ENCODE measurements around the gene PLCD3.

The PLCD3 gene

DNA sequence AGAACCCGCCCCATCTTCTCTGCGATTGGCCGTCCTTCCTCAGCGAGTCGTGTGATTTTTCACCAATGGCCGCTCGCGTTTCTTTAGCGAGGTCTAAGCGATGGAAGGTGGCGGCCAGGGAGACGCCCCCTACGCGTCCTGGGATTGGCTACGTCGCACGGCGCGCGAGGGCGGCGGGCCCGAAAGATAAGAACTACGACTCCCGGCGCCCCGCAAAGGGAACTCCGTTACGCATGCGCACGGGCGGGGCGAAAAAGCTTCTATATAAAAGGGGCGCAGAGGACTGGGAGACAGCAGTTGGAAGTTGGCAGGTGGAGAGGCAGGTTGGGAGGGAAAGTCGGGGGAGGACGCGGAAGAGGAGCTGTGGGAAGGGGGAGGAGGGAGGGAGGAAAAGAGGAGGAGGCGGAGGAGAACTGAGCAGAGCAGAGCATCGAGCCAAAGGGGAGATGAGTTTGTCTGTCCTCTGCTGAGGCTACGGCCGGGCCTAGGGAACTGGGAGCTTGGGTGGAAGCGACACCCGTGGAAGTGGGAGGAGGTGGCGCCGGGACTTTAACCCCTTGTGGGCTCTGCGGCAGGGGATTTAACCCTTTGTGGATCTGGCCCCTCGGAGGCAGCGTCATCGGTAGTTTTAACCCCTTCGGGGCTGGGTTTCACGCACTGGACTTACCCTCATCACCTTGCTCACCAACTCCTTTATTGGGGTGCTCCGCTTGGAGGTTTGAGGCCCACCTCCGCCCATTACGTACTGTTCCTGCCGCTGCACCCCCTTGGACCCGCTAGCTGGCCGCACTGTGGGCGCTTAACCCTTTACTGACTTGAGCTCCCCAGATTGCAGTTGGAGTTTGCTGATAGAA is 16.1 kb upstream of the PLCD3 start, which contains the start of gene HEXIM1:
TSS of gene HEXIM1 (plus strand) at position 293 of the 854 bp plus-strand sequence. CDS start 716 bp downstream, outside the sequence.
- H3K27me3 ChIP-seq (ENCODE audit: insufficient read depth, low read length), result no peaks in the 10 kb centered on the region

DNA sequence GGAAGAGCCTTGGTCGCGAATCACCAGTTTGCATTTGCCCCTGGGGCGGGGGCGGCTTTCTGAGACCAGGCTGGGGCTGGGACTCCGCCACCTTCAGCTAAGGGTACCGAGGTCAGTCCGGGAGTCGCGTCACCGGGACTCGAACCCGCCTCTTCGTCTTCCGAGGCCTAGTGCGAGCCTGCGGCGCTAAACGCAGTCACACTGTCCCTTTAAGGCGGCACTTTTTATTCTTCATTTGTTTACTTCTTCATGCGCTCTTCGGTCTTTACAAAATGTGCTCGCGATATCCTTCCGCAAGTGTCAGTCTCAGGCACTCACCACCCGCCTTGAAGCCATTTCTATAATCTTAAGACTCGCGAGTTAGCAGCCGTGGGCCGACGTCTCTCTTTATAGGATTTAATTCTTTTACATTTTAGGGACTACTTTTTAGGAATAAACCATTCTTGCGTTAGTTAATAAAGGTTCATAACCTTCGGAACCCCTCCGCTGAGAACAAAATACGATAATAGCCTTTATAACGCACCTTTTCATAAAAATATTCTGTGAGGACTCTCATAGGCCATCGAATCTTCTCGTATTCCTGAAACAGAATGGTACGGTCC is 15.4 kb upstream of the PLCD3 start:
- peak overlapping the region; percentile 95 for H4K12ac ChIP-seq (ENCODE audit: low read depth, low read length)
- peak overlapping the region; percentile 88 for H3K14ac ChIP-seq (ENCODE audit: low read length)
- H3K36me3 ChIP-seq (ENCODE audit: control insufficient read depth in 1 of 2, insufficient read depth in 2 of 2, low read length in 2 of 2), result no peaks in the 10 kb centered on the region
- no peak overlapping the region for H2BK12ac ChIP-seq (ENCODE audit: low read length)
- peak overlapping the region; percentile 77 for H2BK120ac ChIP-seq (ENCODE audit: insufficient read depth, low read length, poor library complexity)
- peak overlapping the region; percentile 78 for H3K4me3 ChIP-seq (ENCODE audit: low read depth, low read length)
- no CpG with 5 or more reads among the region's 38 CpGs for WGBS (ENCODE audit: extremely low coverage, insufficient coverage, insufficient read length)
- H3K4ac ChIP-seq (ENCODE audit: low read depth, low read length), result peak overlapping the region; percentile 67
- H3K27ac ChIP-seq (ENCODE audit: low read depth, low read length), result peak overlapping the region; percentile 95
- peak overlapping the region; percentile 92 for H4K91ac ChIP-seq (ENCODE audit: low read depth, low read length)
- peak overlapping the region; percentile 85 for H4K8ac ChIP-seq (ENCODE audit: low read depth, low read length)
- H3K27me3 ChIP-seq (ENCODE audit: insufficient read depth, low read length), result no peaks in the 10 kb centered on the region
- H2BK5ac ChIP-seq (ENCODE audit: low read depth, low read length, poor library complexity), result peak overlapping the region; percentile 94
- H3K4me2 ChIP-seq (ENCODE audit: low read length), result peak overlapping the region; percentile 49
- H3K18ac ChIP-seq (ENCODE audit: low read length), result peak overlapping the region; percentile 91
- peak overlapping the region; percentile 67 for H2AFZ ChIP-seq (ENCODE audit: insufficient read depth, low read length, poor library complexity)
- H3K4me1 ChIP-seq (ENCODE audit: control insufficient read depth in 1 of 2, insufficient read depth in 2 of 2, low read length in 2 of 2), result peaks cover 16 to 27% of the 10 kb centered on the region in 2 experiments
- no peak overlapping the region for H3K23ac ChIP-seq (ENCODE audit: low read length)
- H2AK5ac ChIP-seq (ENCODE audit: low read length), result no peak overlapping the region
- H3K9ac ChIP-seq (ENCODE audit: low read length), result peak overlapping the region; percentile 41
- peak; percentile 88 to 97 for DNase-seq
- H3K79me1 ChIP-seq (ENCODE audit: low read length), result peaks cover 35% of the 10 kb centered on the region
- H3K9me3 ChIP-seq (ENCODE audit: insufficient read depth, low read depth, low read length), result no peaks in the 10 kb centered on the region
- H3K79me2 ChIP-seq (ENCODE audit: control insufficient read depth, insufficient read depth, low read length, poor library complexity), result peaks cover 20% of the 10 kb centered on the region

More for the DNA sequence above, 16.1 kb upstream of the PLCD3 start, which contains the start of gene HEXIM1:
- Histone ChIP-seq H3K27ac (ENCODE audit: low read depth, low read length) (peak within 1 kb of the TSS; percentile 95), H2BK5ac (ENCODE audit: low read depth, low read length, poor library complexity) (peak within 1 kb of the TSS; percentile 94), H3K14ac (ENCODE audit: low read length) (peak within 1 kb of the TSS; percentile 93), H4K91ac (ENCODE audit: low read depth, low read length) (peak within 1 kb of the TSS; percentile 92), H3K4me1 (ENCODE audit: control insufficient read depth in 1 of 2, insufficient read depth in 2 of 2, low read length in 2 of 2) (peaks cover 16 to 27% of the 10 kb centered on the region in 2 experiments), H3K36me3 (ENCODE audit: control insufficient read depth in 1 of 2, insufficient read depth in 2 of 2, low read length in 2 of 2) (no peaks in the 10 kb centered on the region), H2BK120ac (ENCODE audit: insufficient read depth, low read length, poor library complexity) (peak within 1 kb of the TSS; percentile 81), H3K4me3 (ENCODE audit: low read depth, low read length) (peak within 1 kb of the TSS; percentile 90), H3K79me2 (ENCODE audit: control insufficient read depth, insufficient read depth, low read length, poor library complexity) (peaks cover 20% of the 10 kb centered on the region), H4K8ac (ENCODE audit: low read depth, low read length) (peak within 1 kb of the TSS; percentile 85), H3K9me3 (ENCODE audit: insufficient read depth, low read depth, low read length) (no peaks in the 10 kb centered on the region), H2BK12ac (ENCODE audit: low read length) (peak within 1 kb of the TSS; percentile 31), H4K12ac (ENCODE audit: low read depth, low read length) (peak within 1 kb of the TSS; percentile 95), H3K4ac (ENCODE audit: low read depth, low read length) (peak within 1 kb of the TSS; percentile 75), H2AK5ac (ENCODE audit: low read length) (peak within 1 kb of the TSS; percentile 34), H3K79me1 (ENCODE audit: low read length) (peaks cover 35% of the 10 kb centered on the region), H2AFZ (ENCODE audit: insufficient read depth, low read length, poor library complexity) (peak within 1 kb of the TSS; percentile 67), H3K4me2 (ENCODE audit: low read length) (peak within 1 kb of the TSS; percentile 88), H3K9ac (ENCODE audit: low read length) (peak within 1 kb of the TSS; percentile 85), H3K18ac (ENCODE audit: low read length) (peak within 1 kb of the TSS; percentile 95), H3K23ac (ENCODE audit: low read length) (no peak within 1 kb of the TSS)
- DNase-seq, result peak; percentile 100
- no CpG with 5 or more reads among the region's 58 CpGs for WGBS (ENCODE audit: extremely low coverage, insufficient coverage, insufficient read length)

GRCh38 chr17:45146890-45147580 is 14.7 kb upstream of the PLCD3 start:
- peaks cover 35% of the 10 kb centered on the region for H3K79me1 ChIP-seq (ENCODE audit: low read length)
- peak; percentile 91 to 97 for DNase-seq
- peak overlapping the region; percentile 67 for H3K4ac ChIP-seq (ENCODE audit: low read depth, low read length)
- H3K36me3 ChIP-seq (ENCODE audit: control insufficient read depth in 1 of 2, insufficient read depth in 2 of 2, low read length in 2 of 2), result no peaks in the 10 kb centered on the region
- peak overlapping the region; percentile 1 for H3K9ac ChIP-seq (ENCODE audit: low read length)
- peak overlapping the region; percentile 78 for H3K4me3 ChIP-seq (ENCODE audit: low read depth, low read length)
- H3K23ac ChIP-seq (ENCODE audit: low read length), result no peak overlapping the region
- H3K18ac ChIP-seq (ENCODE audit: low read length), result peak overlapping the region; percentile 91
- no peaks in the 10 kb centered on the region for H3K9me3 ChIP-seq (ENCODE audit: insufficient read depth, low read depth, low read length)
- peak overlapping the region; percentile 92 for H4K91ac ChIP-seq (ENCODE audit: low read depth, low read length)
- H3K79me2 ChIP-seq (ENCODE audit: control insufficient read depth, insufficient read depth, low read length, poor library complexity), result peaks cover 20% of the 10 kb centered on the region
- H4K8ac ChIP-seq (ENCODE audit: low read depth, low read length), result peak overlapping the region; percentile 85
- H3K27ac ChIP-seq (ENCODE audit: low read depth, low read length), result peak overlapping the region; percentile 95
- H2AK5ac ChIP-seq (ENCODE audit: low read length), result peak overlapping the region; percentile 77
- WGBS (ENCODE audit: extremely low coverage, insufficient coverage, insufficient read length), result no CpG with 5 or more reads among the region's 29 CpGs
- H3K14ac ChIP-seq (ENCODE audit: low read length), result peak overlapping the region; percentile 88
- H2BK12ac ChIP-seq (ENCODE audit: low read length), result no peak overlapping the region
- H2AFZ ChIP-seq (ENCODE audit: insufficient read depth, low read length, poor library complexity), result peak overlapping the region; percentile 67
- peak overlapping the region; percentile 94 for H2BK5ac ChIP-seq (ENCODE audit: low read depth, low read length, poor library complexity)
- H3K4me1 ChIP-seq (ENCODE audit: control insufficient read depth in 1 of 2, insufficient read depth in 2 of 2, low read length in 2 of 2), result peaks cover 16 to 27% of the 10 kb centered on the region in 2 experiments
- no peaks in the 10 kb centered on the region for H3K27me3 ChIP-seq (ENCODE audit: insufficient read depth, low read length)
- peak overlapping the region; percentile 95 for H4K12ac ChIP-seq (ENCODE audit: low read depth, low read length)
- peak overlapping the region; percentile 77 for H2BK120ac ChIP-seq (ENCODE audit: insufficient read depth, low read length, poor library complexity)
- peak overlapping the region; percentile 49 for H3K4me2 ChIP-seq (ENCODE audit: low read length)

DNA sequence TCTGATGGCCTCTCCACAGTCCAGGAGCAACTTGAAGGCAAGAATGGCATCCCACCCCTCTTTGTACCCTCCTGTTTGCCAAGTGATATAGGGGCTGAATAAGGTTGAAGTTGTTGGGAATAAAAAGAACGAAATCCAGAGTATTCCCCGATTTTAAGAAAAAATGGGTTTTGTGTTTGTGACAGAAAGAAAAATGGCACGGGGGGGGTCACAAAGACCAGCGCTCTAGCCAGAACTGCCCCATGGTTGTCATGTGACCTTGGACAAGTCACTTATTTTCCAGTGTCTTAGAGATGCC is 14.2 kb upstream of the PLCD3 start:
- peak overlapping the region; percentile 34 for H2BK120ac ChIP-seq (ENCODE audit: insufficient read depth, low read length, poor library complexity)
- peak overlapping the region; percentile 72 for H4K91ac ChIP-seq (ENCODE audit: low read depth, low read length)
- peak overlapping the region; percentile 47 for H4K8ac ChIP-seq (ENCODE audit: low read depth, low read length)
- DNase-seq, result no peak
- no peak overlapping the region for H3K23ac ChIP-seq (ENCODE audit: low read length)
- no peak overlapping the region for H3K4me3 ChIP-seq (ENCODE audit: low read depth, low read length)
- H3K14ac ChIP-seq (ENCODE audit: low read length), result peak overlapping the region; percentile 36
- peak overlapping the region; percentile 33 for H2AK5ac ChIP-seq (ENCODE audit: low read length)
- H3K79me2 ChIP-seq (ENCODE audit: control insufficient read depth, insufficient read depth, low read length, poor library complexity), result peaks cover 20% of the 10 kb centered on the region
- H3K79me1 ChIP-seq (ENCODE audit: low read length), result peaks cover 35% of the 10 kb centered on the region
- H4K12ac ChIP-seq (ENCODE audit: low read depth, low read length), result no peak overlapping the region
- H3K27me3 ChIP-seq (ENCODE audit: insufficient read depth, low read length), result no peaks in the 10 kb centered on the region
- peak overlapping the region; percentile 38 for H2BK5ac ChIP-seq (ENCODE audit: low read depth, low read length, poor library complexity)
- no peaks in the 10 kb centered on the region for H3K9me3 ChIP-seq (ENCODE audit: insufficient read depth, low read depth, low read length)
- peak overlapping the region; percentile 19 for H2BK12ac ChIP-seq (ENCODE audit: low read length)
- no peak overlapping the region for H3K18ac ChIP-seq (ENCODE audit: low read length)
- H3K4me1 ChIP-seq (ENCODE audit: control insufficient read depth in 1 of 2, insufficient read depth in 2 of 2, low read length in 2 of 2), result peaks cover 16 to 24% of the 10 kb centered on the region in 2 experiments
- H3K27ac ChIP-seq (ENCODE audit: low read depth, low read length), result no peak overlapping the region
- peak overlapping the region; percentile 49 for H3K4me2 ChIP-seq (ENCODE audit: low read length)
- H3K4ac ChIP-seq (ENCODE audit: low read depth, low read length), result no peak overlapping the region
- no peak overlapping the region for H2AFZ ChIP-seq (ENCODE audit: insufficient read depth, low read length, poor library complexity)
- H3K36me3 ChIP-seq (ENCODE audit: control insufficient read depth in 1 of 2, insufficient read depth in 2 of 2, low read length in 2 of 2), result no peaks in the 10 kb centered on the region
- no peak overlapping the region for H3K9ac ChIP-seq (ENCODE audit: low read length)
- WGBS (ENCODE audit: extremely low coverage, insufficient coverage, insufficient read length), result no CpG with 5 or more reads among the region's 4 CpGs

Measured in trophoblast cell (in vitro differentiated cells and primary cell).